PFSK-1 (cell line): ENCODE measurements around the gene DGKI.

Experiments used
- FOXP2 ChIP-seq: optimal IDR thresholded peaks from 2 replicates; pipeline ENCODE3; 2011; ENCODE audit warnings: borderline replicate concordance, control low read depth, inconsistent platforms; ENCODE audit not compliant: insufficient read depth; ENCODE audit errors: extremely low read length, extremely low read depth
- POLR2AphosphoS5 ChIP-seq: IDR thresholded peaks from 2 replicates; pipeline ENCODE4 v1.6.1; 2012; ENCODE audit warnings: low read depth, mild to moderate bottlenecking, control low read depth, low read length, moderate library complexity
- REST ChIP-seq, 2 experiments: IDR thresholded peaks; 2 replicates each; pipeline versions ENCODE4 v1.6.1 to v1.8.0; 2011 to 2012; ENCODE audit warnings: low read depth in 2 of 2, low read length in 2 of 2, control low read depth in 1 of 2, inconsistent platforms in 1 of 2, mild to moderate bottlenecking in 1 of 2, moderate library complexity in 1 of 2; ENCODE audit not compliant: insufficient read depth in 1 of 2
- SIN3A ChIP-seq: IDR thresholded peaks from 2 replicates; pipeline ENCODE4 v1.6.1; 2012; ENCODE audit warnings: mild to moderate bottlenecking, low read length, moderate library complexity, borderline replicate concordance; ENCODE audit not compliant: insufficient read depth
- TAF1 ChIP-seq: IDR thresholded peaks from 2 replicates; pipeline ENCODE4 v1.6.1; 2012; ENCODE audit warnings: low read length, control low read depth, borderline replicate concordance; ENCODE audit not compliant: insufficient read depth

GRCh38 chr7:137601642-137602041, 245.1 kb downstream of the DGKI start:
- TF ChIP-seq POLR2AphosphoS5: no peak
- no peak for TF ChIP-seq REST (IDR thresholded peaks at IDR 0.05; ENCODE audit: insufficient read depth in 1 of 2, low read depth in 2 of 2, low read length in 2 of 2)
- no peak for TF ChIP-seq SIN3A
- no peak for TF ChIP-seq FOXP2
- TF ChIP-seq TAF1: no peak
